ENCODE data around the gene SPEN.

SPEN gene

GRCh38 chr1:15935056-15935950 is 87.8 kb downstream of the SPEN start:
- DNase-seq, result no peak

GRCh38 chr1:15936025-15936424 is 88.5 kb downstream of the SPEN start:
- no peak for DNase-seq

GRCh38 chr1:15937146-15937545 is 89.6 kb downstream of the SPEN start:
- no peak for DNase-seq

DNA sequence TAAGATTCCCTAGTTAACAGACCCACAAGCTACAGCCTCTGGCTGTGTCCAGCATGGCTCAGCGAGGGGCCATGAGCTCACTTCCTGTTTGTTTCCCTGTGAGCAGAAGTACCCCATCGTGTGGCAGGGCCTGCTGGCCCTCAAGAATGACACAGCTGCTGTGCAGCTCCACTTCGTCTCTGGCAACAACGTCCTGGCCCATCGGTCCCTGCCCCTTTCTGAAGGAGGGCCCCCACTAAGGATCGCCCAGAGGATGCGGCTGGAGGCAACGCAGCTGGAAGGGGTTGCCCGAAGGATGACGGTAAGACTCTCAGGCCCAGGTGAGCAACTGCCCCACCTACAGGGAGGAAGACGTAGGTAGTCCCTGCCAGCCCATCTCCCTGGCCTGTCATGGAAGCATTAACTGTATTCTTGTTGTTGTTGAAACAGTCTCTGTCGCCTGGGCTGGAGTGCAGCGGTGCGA is 90.2 kb downstream of the SPEN start:
- DNase-seq, result no peak

- no peak for DNase-seq
Observed at GRCh38 chr1:15938628-15939161, 91.2 kb downstream of the SPEN start.

DNA sequence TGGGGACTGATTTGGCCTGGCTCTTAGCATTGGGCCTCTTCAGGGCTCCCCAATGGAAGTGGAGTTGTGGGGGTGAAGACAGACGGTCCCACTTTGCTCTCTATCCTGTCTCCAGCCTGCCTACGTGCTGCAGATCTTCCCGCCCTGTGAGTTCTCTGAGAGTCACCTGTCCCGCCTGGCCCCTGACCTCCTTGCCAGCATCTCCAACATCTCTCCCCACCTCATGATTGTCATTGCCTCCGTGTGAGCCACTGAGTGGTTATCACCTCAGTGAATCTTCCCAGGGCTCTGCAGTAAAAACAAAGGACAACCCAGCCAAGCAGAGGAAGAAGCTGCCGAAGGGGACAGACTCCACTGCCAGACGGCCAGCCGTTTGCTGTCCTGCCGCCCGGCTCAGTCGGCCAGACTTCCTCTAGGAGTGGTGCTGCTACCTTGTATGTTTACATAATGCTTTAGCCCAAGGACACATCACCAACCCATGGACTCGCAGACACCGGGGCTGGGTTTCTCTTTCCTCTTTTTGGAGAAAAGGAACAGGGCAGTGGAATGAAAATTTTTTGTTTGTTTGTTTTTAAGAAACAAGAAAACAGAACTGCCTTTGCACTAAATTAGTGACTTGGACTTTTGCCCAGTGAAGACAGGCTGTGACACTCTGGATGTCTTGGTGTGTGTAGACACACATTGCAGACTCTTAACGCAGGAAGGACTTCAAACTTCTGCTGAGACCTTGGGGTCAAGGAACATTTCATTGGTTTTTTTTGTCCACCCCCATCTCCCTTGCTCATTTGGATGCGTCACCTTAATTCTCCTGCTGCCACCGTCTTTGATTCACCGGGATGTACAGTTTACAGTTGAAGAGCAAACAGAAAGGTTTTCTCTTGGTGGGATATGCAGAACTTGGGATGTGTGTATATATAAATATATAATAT is 91.9 kb downstream of the SPEN start:
- peak; percentile 19 for DNase-seq

DNA sequence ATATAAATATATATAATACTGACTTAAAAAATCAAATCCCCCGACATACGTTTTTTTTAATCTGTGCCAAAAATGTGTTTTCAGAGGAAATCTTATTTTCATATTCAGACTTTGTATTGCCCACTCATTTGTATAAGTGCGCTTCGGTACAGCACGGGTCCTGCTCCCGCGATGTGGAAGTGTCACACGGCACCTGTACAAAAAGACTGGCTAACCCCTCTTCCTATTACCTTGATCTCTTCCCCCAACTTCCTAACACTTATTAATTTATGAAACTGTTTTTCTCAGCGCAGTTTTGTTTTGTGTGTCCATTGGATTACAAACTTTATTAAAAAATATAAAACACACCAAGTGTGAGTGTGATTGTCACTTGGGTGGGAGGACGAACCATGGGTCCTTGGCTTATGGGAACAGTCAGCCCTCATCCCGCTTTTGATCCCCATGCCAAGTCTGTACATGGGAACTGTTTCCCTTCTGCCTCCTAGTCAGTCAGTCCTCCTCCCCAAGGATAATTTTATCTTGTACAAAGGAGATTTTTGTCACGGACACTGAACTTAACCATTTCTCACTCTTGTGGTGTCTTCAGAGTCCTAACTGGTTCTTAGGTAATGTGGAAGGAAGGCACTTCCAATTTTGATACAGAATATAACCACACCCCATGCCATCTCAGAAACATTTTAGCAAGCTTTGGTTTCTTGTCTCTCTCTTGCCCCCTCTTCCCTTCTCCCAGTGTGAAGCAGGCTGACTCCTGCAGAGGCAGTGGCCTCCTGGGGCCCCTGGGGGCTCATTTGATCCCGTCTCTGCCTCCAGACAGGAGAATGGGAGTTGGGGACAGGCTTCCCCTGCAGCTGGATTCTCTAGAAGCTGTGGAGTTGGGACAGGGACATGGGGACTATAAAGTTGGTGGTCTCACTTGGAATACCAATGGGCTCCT is 92.9 kb downstream of the SPEN start:
- DNase-seq, result no peak

DNA sequence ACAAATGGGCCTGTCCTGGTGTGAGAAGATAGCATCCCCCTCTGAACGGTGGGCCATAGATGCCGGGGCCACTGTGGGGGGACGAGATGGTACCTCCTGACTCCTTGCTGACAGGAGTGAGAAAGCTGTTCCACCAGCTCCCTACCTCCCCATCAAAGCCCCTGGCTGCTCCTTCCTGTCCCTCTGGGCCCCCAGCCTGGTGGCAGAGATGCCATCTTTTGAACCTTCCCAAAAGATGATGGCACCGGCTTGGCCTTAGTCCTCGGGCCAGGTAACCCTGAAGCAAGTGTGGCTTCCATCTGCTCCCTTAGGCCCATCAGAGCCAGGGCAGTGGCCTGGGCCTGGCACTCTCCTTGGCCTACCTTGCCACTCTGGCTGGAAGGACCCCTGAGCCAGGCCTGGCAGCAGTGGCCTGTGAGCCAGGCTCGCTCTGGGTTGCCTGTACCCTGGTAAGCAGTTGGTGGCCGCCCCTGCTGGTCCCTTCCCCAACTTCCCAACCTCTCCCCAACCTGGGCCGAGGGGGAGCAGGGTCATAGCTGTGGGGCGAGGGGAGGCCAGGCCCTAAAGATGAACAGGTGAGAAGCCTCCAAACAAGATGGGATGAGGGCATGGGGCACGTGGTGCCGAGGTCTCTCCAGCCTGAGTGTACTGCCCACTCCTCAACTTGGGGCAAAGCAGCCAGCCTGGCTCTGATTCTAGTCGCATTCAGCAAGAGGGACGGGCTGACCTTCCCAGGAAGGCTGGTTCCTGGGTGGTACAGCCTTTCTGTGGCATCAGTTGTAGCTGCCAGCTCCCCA is 93.7 kb downstream of the SPEN start:
- DNase-seq, result no peak

- DNase-seq, result no peak
Observed at GRCh38 chr1:15941899-15942660, 94.6 kb downstream of the SPEN start.

GRCh38 chr1:15942661-15943327 is 95.3 kb downstream of the SPEN start:
- DNase-seq, result no peak

GRCh38 chr1:15943328-15943991 is 96.0 kb downstream of the SPEN start:
- DNase-seq, result no peak

- no peak for DNase-seq
Observed at GRCh38 chr1:15943992-15944307, 96.4 kb downstream of the SPEN start.

GRCh38 chr1:15944308-15945010 is 97.0 kb downstream of the SPEN start:
- DNase-seq, result no peak

GRCh38 chr1:15945011-15945831 is 97.7 kb downstream of the SPEN start:
- no peak for DNase-seq

DNA sequence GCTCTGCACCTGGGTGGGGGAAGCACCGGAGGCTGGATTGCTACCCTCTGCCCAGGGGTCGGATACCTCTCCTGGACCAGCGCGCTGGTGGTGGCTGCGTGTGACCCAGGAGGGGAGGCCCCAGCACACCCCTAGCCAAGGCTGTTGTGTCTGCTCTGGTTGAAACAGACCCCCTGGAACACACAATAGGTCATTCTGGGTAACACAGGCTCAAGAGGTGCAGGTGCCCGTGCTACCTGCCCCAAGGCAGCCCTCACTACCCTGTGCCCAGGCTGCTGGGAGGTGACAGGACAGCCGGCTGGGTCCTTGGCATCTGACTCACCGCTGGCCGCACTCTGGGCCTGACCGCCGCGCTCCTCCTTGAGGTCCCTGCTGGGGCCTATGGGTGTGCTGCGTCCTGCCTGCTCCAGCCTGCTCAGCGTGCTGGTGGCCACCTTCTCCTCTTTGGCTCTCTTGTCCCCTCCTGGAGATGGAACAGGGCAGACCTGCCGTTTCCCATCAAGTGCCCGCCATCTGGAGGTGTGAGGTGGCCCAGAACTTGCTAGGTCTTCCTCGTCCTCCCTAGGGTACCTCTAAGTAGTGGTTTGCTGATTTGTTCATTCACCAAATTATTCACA is 98.4 kb downstream of the SPEN start:
- DNase-seq, result no peak

GRCh38 chr1:15946571-15947381 is 99.3 kb downstream of the SPEN start:
- DNase-seq, result no peak
